ENCODE results near the gene VPS4A. TPM values are rescaled to one million over a fixed set of nuclear protein-coding genes. Genes with fewer than 3 reads are reported as not detected.

Gene VPS4A
- total RNA-seq, 1 experiment from 2014 or later, result 18.3 TPM

DNA sequence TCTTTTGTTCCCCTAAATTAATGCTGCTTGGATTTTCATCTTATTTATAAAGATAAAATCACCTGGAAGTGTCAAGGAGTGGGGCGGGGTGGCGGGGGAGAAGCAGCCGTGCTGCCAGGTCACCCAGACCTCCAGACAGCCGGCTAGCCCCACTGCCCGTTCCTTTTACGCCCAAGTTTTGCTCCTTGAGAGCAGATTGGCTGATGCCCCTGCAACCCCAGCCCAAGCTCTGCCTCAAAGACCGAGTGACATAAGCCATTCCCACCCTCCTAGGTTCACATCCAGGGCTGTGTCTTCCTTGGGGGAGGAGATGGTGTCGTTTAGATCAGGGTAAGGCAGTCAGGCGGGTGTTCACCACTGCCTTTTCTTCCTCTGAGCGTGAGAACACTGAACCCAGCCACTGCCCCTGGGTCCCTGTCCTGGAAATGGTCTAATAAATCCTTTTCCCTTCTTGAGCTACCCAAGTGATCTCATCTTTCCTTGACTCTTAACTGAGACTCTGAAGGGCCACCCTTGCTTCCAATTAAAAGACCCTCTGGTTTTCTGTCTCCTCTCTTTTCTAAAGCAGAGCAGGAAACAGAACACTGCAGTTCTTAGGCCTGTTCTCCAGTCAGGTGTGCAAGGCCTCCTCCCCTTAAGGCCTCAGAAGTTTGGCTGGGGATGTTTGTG lies 13.6 kb downstream of the VPS4A start:
- Histone ChIP-seq H3K9me3 (ENCODE audit: low read length) (no peaks in the 10 kb centered on the region), H3K36me3 (ENCODE audit: insufficient read depth, low read length) (peaks cover 29% of the 10 kb centered on the region), H3K4me3 (ENCODE audit: low read length) (no peak overlapping the region), H3K4me1 (ENCODE audit: low read length) (peaks cover 36% of the 10 kb centered on the region), H3K27me3 (ENCODE audit: low read length) (no peaks in the 10 kb centered on the region), H3K27ac (ENCODE audit: low read length) (no peak overlapping the region), H3K9me2 (replicated peaks; ENCODE audit: insufficient read depth, low read length) (no peaks in the 10 kb centered on the region), H2AFZ (ENCODE audit: low read length) (no peak overlapping the region), H3K4me2 (ENCODE audit: low read depth, low read length, poor library complexity, severe bottlenecking) (no peak overlapping the region), H3K79me2 (ENCODE audit: low read length) (peaks cover 70% of the 10 kb centered on the region), H4K20me1 (ENCODE audit: insufficient read depth, low read depth, low read length) (peaks cover 47% of the 10 kb centered on the region), H3K9ac (ENCODE audit: low read length) (no peak overlapping the region)
- no peak for DNase-seq

DNA sequence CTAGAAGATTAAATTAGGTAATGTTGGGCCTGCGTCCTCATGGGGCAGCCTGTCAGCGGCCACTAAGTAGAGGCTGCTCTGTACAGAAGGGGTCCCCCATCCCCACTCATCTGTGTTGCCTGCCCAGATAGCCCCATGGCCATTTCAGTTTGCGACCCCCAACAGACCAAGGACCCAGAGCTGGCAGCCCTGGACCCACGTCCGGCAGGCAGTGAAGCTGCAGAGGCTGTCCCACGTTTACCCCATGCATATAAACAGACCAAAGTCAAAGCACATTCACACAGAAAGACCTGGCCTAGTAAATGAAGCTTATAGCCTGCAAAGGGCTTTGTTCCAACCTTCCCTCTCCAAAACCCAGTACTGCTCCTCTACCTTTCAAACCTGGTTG lies 14.6 kb downstream of the VPS4A start:
- peaks cover 78% of the 10 kb centered on the region for H3K79me2 ChIP-seq (ENCODE audit: low read length)
- H3K27me3 ChIP-seq (ENCODE audit: low read length), result no peaks in the 10 kb centered on the region
- H3K9me2 ChIP-seq (replicated peaks; ENCODE audit: insufficient read depth, low read length), result no peaks in the 10 kb centered on the region
- H3K9ac ChIP-seq (ENCODE audit: low read length), result no peak overlapping the region
- no peak overlapping the region for H3K27ac ChIP-seq (ENCODE audit: low read length)
- H3K9me3 ChIP-seq (ENCODE audit: low read length), result no peaks in the 10 kb centered on the region
- H4K20me1 ChIP-seq (ENCODE audit: insufficient read depth, low read depth, low read length), result peaks cover 49% of the 10 kb centered on the region
- peaks cover 23% of the 10 kb centered on the region for H3K36me3 ChIP-seq (ENCODE audit: insufficient read depth, low read length)
- H3K4me3 ChIP-seq (ENCODE audit: low read length), result no peak overlapping the region
- H3K4me1 ChIP-seq (ENCODE audit: low read length), result peaks cover 37% of the 10 kb centered on the region
- DNase-seq, result no peak
- H2AFZ ChIP-seq (ENCODE audit: low read length), result no peak overlapping the region
- H3K4me2 ChIP-seq (ENCODE audit: low read depth, low read length, poor library complexity, severe bottlenecking), result no peak overlapping the region

DNA sequence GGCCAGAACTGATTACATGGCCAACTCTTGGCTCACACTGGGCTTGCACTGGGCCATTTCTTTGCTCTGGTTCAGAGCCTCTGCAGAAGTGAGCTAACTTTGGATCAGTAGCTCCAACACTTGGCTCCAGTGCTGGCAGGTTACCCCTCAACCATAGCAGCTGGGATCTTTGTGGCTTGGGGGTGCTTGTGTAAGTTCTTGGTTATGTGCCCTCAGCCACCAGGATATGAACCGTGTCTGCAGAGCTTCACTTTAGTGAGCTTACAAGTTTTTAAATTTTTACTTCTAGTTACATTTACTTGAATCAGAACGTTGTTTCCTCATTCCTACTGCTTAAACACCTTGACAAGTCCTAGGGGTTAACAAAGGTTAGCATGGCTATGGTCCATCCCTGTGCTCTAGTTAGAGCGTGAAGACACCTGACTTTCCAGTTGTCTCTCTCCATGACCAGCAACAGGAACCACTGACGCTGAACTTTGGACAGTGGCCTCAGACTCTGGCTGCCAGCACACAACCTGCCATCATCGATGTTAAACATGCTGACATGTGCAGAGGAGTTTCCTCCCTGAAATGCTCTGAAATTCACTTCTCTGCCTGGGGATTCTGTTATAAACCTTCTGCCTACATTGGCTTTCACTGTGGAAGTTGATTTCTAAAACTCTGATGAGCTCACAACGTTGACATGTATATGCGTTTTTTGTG lies 15.2 kb downstream of the VPS4A start:
- peaks cover 49% of the 10 kb centered on the region for H4K20me1 ChIP-seq (ENCODE audit: insufficient read depth, low read depth, low read length)
- peaks cover 82% of the 10 kb centered on the region for H3K79me2 ChIP-seq (ENCODE audit: low read length)
- H3K9ac ChIP-seq (ENCODE audit: low read length), result no peak overlapping the region
- H3K27me3 ChIP-seq (ENCODE audit: low read length), result no peaks in the 10 kb centered on the region
- H3K4me1 ChIP-seq (ENCODE audit: low read length), result peaks cover 42% of the 10 kb centered on the region
- H2AFZ ChIP-seq (ENCODE audit: low read length), result no peak overlapping the region
- H3K9me3 ChIP-seq (ENCODE audit: low read length), result no peaks in the 10 kb centered on the region
- no peak overlapping the region for H3K4me2 ChIP-seq (ENCODE audit: low read depth, low read length, poor library complexity, severe bottlenecking)
- H3K36me3 ChIP-seq (ENCODE audit: insufficient read depth, low read length), result peaks cover 20% of the 10 kb centered on the region
- DNase-seq, result no peak
- H3K9me2 ChIP-seq (replicated peaks; ENCODE audit: insufficient read depth, low read length), result no peaks in the 10 kb centered on the region
- no peak overlapping the region for H3K4me3 ChIP-seq (ENCODE audit: low read length)
- no peak overlapping the region for H3K27ac ChIP-seq (ENCODE audit: low read length)

DNA sequence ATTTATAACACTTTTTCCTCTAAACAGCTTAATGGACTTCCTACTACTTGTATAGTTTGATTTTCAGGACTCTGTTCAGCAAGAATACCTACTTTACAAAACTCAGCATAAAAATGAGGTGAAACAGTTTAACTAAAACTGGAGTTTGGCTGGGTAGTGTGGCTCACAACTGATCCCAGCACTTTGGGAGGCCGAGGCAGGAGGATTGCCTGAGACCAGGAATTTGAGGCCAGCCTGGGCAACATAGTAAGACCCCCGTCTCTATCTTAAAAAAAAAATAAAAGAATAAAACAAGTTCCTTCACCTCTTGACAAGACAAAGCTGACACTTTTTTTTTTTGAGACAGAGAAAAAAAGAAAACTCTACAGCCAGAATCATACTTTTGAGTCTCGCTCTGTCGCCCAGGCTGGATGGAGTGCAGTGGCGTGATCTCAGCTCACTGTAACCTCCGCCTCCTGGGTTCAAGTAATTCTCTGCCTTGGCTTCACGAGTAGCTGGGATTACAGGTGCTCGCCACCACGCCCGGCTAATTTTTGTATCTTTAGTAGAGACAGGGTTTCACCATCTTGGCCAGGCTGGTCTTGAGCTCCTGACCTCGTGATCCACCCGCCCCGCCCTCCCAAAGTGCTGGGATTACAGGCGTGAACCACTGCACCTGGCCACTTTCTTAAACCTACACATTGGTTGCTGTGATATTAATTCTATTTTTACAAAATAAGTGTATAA lies 16.6 kb downstream of the VPS4A start:
- H3K9me3 ChIP-seq (ENCODE audit: low read length), result no peaks in the 10 kb centered on the region
- H3K79me2 ChIP-seq (ENCODE audit: low read length), result peaks cover 82% of the 10 kb centered on the region
- no peaks in the 10 kb centered on the region for H3K9me2 ChIP-seq (replicated peaks; ENCODE audit: insufficient read depth, low read length)
- no peak overlapping the region for H2AFZ ChIP-seq (ENCODE audit: low read length)
- H3K36me3 ChIP-seq (ENCODE audit: insufficient read depth, low read length), result peaks cover 17% of the 10 kb centered on the region
- H3K9ac ChIP-seq (ENCODE audit: low read length), result peak overlapping the region; percentile 94
- H3K27me3 ChIP-seq (ENCODE audit: low read length), result no peaks in the 10 kb centered on the region
- peak overlapping the region; percentile 85 for H3K4me2 ChIP-seq (ENCODE audit: low read depth, low read length, poor library complexity, severe bottlenecking)
- H4K20me1 ChIP-seq (ENCODE audit: insufficient read depth, low read depth, low read length), result peaks cover 49% of the 10 kb centered on the region
- no peak overlapping the region for H3K27ac ChIP-seq (ENCODE audit: low read length)
- peak overlapping the region; percentile 83; the same call in 1 of the 2 replicates for H3K4me3 ChIP-seq (ENCODE audit: low read length)
- H3K4me1 ChIP-seq (ENCODE audit: low read length), result peaks cover 45% of the 10 kb centered on the region
- DNase-seq, result no peak

DNA sequence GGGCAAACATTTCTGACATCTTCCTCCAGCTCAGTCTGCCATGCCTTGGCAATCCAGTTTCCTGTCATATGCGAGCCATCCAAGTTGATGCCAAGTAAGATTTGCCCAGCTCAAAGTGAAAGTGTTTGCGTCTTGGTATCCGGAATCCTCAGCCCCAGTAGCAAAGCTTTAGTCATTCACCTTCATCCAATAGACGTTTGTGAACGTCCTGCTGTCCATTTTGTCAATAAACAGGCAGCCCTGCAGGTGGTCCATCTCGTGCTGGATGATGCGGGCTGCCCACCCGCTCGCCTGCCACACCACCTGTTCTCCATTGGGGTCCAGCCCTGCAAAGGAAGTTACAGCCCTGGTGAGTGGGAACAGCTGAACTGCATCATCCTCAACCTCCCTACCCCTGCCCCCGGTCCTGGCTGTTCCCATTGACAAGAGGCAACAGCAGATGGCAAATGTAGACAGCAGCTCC lies 17.7 kb downstream of the VPS4A start:
- peaks cover 74% of the 10 kb centered on the region for H3K79me2 ChIP-seq (ENCODE audit: low read length)
- H4K20me1 ChIP-seq (ENCODE audit: insufficient read depth, low read depth, low read length), result peaks cover 42% of the 10 kb centered on the region
- peak; percentile 48 for DNase-seq
- no peaks in the 10 kb centered on the region for H3K9me2 ChIP-seq (replicated peaks; ENCODE audit: insufficient read depth, low read length)
- peak overlapping the region; percentile 85 for H3K4me2 ChIP-seq (ENCODE audit: low read depth, low read length, poor library complexity, severe bottlenecking)
- H3K4me1 ChIP-seq (ENCODE audit: low read length), result peaks cover 45% of the 10 kb centered on the region
- no peak overlapping the region for H2AFZ ChIP-seq (ENCODE audit: low read length)
- peaks cover 17% of the 10 kb centered on the region; the same call in 1 of the 2 replicates for H3K36me3 ChIP-seq (ENCODE audit: insufficient read depth, low read length)
- H3K9me3 ChIP-seq (ENCODE audit: low read length), result no peaks in the 10 kb centered on the region
- no peaks in the 10 kb centered on the region for H3K27me3 ChIP-seq (ENCODE audit: low read length)
- H3K27ac ChIP-seq (ENCODE audit: low read length), result no peak overlapping the region
- H3K4me3 ChIP-seq (ENCODE audit: low read length), result peak overlapping the region; percentile 83
- peak overlapping the region; percentile 94 for H3K9ac ChIP-seq (ENCODE audit: low read length)

DNA sequence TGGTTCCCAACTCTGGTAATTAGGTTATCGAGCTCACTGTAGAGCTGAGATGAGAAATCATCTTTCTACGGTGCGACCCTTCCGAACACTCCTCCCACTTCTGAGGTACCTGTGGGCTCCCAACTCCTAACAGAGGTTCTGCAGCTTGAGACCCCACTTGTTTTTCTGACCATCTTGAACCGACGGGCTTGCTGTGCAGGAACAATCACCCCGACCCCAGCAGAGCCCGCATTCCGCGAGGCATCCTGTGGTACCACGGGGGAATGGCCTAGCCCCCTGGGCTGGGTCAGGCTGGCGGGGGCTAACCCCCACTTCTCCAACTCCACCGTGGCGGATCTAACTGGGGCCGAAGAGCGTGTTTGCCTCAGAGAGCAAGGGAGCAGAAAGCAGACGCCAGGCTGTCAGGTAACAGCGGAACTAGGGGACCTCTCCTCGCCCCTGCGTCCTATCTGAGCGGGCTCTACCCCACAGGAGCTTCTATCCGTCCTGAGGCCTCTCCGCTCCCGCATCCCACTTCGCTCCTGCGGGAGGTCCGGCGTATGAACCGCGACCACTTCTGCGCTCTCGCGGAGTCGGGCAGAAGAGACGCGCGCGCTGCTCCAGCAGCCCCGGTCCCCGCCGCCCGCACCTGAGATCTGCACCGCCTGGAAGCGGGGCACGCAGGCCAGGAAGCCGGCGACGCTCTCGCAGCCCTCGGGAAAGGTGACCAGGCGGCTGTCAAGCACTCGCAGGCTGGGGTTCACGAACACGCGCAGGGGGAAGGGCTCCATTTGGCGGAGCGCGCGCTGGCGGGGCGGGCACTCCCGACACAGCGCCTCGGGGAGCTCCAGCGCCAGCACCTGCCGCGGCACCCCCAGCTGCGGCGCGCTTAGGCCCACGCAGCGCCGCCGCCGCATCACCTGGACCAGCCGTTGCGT lies 18.5 kb downstream of the VPS4A start:
- no peaks in the 10 kb centered on the region for H3K27me3 ChIP-seq (ENCODE audit: low read length)
- H4K20me1 ChIP-seq (ENCODE audit: insufficient read depth, low read depth, low read length), result peaks cover 39% of the 10 kb centered on the region
- H3K9me3 ChIP-seq (ENCODE audit: low read length), result no peaks in the 10 kb centered on the region
- peak overlapping the region; percentile 83 for H3K4me3 ChIP-seq (ENCODE audit: low read length)
- peak overlapping the region; percentile 85 for H3K4me2 ChIP-seq (ENCODE audit: low read depth, low read length, poor library complexity, severe bottlenecking)
- peaks cover 22% of the 10 kb centered on the region; the same call in 1 of the 2 replicates for H3K36me3 ChIP-seq (ENCODE audit: insufficient read depth, low read length)
- H3K9me2 ChIP-seq (replicated peaks; ENCODE audit: insufficient read depth, low read length), result no peaks in the 10 kb centered on the region
- peak overlapping the region; percentile 94 for H3K9ac ChIP-seq (ENCODE audit: low read length)
- H3K79me2 ChIP-seq (ENCODE audit: low read length), result peaks cover 71% of the 10 kb centered on the region
- peak overlapping the region; percentile 15; the same call in 1 of the 2 replicates for H2AFZ ChIP-seq (ENCODE audit: low read length)
- peaks cover 45% of the 10 kb centered on the region for H3K4me1 ChIP-seq (ENCODE audit: low read length)
- DNase-seq, result peak; percentile 72
- H3K27ac ChIP-seq (ENCODE audit: low read length), result peak overlapping the region; percentile 46; the same call in 1 of the 2 replicates

DNA sequence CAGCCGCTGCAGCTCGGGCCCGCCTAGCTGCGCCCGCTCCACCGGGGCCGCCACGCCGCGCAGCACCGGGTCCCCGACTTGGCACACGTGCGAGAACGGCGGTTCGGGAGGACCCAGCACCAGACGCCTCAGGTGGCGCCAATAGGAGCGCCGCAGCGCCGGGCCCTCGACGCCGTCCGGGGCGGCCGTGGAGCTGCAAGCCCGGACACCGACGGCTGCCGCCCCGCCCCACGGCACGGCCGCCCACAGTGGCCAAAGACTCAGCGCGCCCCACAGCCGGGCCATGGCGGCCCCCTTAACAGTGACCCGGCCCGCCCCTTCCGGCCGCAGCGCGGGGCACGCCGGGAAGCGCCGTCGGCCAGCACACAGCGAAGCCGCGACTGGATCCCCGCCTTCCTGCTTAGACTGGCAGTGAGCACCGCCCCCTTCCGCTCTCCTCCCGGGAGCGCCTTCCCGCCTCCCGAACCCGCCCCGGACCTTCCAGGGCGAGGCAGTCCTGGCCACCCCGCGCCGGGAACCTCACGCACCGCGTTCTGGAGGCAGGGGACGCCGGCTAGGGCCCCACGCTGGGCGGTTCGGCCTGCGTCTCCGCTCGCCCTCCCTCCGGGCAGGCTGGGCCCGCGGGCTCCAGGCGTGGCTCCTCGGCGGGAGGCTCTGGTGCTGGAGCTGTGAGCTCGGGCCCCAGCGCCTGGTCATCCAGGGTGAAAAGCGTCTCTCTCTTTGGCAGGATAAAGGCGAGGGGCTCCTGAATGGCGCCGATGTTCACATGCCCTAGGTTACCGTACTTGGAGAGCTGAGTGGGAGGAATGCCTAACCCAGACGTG lies 19.3 kb downstream of the VPS4A start, which contains the start of gene PDF:
Gene PDF, minus strand, starts transcription at position 303 of the 824 bp plus-strand sequence. Its CDS starts 18 bp downstream, at position 285.
- H3K9me2 ChIP-seq (replicated peaks; ENCODE audit: insufficient read depth, low read length), result no peaks in the 10 kb centered on the region
- H3K4me1 ChIP-seq (ENCODE audit: low read length), result peaks cover 45% of the 10 kb centered on the region
- peaks cover 17% of the 10 kb centered on the region; the same call in 1 of the 2 replicates for H3K36me3 ChIP-seq (ENCODE audit: insufficient read depth, low read length)
- H3K4me2 ChIP-seq (ENCODE audit: low read depth, low read length, poor library complexity, severe bottlenecking), result peak within 1 kb of the TSS; percentile 85
- H3K27me3 ChIP-seq (ENCODE audit: low read length), result no peaks in the 10 kb centered on the region
- H2AFZ ChIP-seq (ENCODE audit: low read length), result peak within 1 kb of the TSS; percentile 62
- H3K27ac ChIP-seq (ENCODE audit: low read length), result peak within 1 kb of the TSS; percentile 63
- H4K20me1 ChIP-seq (ENCODE audit: insufficient read depth, low read depth, low read length), result peaks cover 34% of the 10 kb centered on the region
- H3K4me3 ChIP-seq (ENCODE audit: low read length), result peak within 1 kb of the TSS; percentile 83
- no peaks in the 10 kb centered on the region for H3K9me3 ChIP-seq (ENCODE audit: low read length)
- DNase-seq, result peak; percentile 94
- peaks cover 69% of the 10 kb centered on the region for H3K79me2 ChIP-seq (ENCODE audit: low read length)
- H3K9ac ChIP-seq (ENCODE audit: low read length), result peak within 1 kb of the TSS; percentile 94

Data from Karpas-422 (cell line).